GM18867 (cell line): ENCODE measurements around the gene BTG2.

Experiments used
- ATAC-seq: cut with Tn5 transposase; IDR thresholded peaks from one replicate; pipeline ENCODE4 v1.9.1; 2021; ENCODE audit warnings: mild to moderate bottlenecking, moderate library complexity; ENCODE audit not compliant: unreplicated experiment

The BTG2 gene

DNA sequence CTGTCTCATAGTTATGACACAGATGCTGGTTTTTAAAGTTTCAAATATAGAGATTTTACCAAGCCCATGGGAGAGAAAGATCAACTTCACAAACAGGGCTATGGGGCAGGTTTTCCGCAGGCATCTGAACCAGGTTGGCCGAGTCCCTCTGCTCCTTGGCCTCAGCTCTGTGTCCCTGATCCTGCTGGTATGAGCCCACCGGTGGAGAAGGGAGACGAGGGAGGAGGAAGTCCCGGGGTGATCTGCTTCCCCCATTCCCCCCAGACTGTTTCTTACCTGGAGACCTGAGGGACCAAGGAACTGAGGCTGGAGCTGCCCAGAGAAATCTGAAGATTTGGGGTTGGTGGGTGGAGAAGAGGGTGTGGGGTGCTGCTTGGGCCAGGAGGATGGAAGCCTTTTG is 28.9 kb upstream of the BTG2 start:
- ATAC-seq: no peak

DNA sequence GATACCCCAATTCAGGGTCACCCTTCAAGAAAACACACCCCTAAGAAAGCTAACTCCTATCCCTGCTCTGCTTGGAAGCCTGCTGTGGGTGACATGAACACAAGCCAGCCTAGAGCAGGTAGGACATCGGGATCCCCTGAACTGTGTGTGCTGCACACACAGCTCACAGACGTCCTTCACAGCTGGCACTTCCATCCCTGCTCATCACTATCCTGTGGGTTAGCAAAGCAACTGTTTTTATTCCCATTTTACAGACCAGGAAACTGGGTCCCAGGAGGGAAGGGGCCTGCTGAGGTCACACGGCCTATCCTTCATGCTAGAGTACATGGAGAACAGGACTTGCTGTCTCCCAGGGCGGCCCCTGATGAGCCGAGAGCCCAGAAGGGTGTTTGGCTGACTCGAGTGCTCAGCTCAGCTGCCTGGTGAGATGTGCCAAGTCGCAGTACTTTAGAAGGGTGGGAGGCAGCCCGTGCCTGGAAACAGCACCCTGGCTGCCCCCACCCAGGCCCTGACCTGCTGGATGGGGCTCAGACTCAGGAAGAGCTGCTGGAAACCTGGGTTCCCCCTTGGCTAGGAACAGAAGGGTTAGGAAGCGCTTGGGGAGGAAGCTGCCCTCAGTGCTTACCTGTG is 28.3 kb upstream of the BTG2 start:
- ATAC-seq: no peak

DNA sequence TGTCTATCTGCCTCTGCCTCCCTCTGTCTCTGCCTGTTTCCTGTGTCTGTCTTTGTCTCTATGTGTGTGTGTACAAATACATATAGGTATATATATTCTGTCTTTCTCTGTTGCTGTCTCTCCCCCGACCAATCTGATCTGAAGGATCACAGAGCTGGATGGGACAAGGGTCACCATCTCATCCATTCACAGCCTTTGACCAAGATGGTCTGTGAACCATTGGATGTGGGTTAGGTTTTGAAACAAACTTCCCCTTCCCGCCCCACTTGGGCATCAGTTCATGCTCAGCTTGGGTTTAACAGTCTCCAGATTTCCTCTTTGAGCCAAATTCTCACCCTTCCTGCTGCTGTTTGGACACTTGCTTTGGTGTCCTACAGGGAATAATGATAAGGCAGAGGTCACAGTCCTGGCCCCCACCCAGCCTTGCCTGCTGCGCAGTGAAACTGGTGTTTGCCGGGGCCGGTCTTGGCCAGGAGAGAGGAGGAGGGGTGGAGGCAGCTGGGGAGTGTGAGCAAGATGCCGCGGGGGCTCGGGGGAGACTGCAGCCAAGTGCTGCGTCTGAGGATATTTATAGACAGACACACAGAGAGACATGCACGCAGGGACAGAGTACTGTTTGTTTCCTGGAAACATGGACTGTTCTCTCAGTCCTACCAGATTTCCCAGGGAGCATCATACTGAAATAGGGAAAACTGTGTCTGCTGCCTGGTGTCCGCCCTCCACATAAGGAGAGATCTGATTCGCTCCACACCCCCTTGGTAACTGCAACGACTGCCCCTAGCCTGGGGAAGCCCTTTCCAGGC is 27.0 kb upstream of the BTG2 start:
- no peak for ATAC-seq

DNA sequence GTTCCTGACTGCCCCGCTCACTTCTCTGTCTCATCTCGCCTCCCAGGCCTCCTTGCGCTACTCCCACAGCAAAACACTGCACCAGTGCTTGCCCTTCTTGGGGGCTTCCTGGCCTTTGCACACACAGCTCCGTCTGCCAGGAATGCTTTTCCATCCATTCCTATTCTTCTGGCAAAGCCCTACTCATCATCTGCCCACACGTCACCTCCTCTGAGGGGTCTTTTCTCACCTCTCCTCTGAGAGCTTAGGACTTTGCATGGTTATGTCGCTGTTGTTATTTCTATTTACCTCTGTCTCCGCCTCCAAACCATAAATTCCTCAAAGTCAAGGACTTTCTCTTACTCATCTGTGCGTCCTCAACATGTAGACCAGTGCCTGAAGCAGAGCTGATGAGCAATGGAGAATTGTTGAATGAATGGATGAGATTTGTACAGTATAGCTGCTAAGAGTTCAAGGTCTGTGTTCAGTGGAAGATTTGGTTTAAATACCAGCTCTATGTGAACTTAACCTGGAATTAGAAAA is 26.4 kb upstream of the BTG2 start:
- no peak for ATAC-seq

DNA sequence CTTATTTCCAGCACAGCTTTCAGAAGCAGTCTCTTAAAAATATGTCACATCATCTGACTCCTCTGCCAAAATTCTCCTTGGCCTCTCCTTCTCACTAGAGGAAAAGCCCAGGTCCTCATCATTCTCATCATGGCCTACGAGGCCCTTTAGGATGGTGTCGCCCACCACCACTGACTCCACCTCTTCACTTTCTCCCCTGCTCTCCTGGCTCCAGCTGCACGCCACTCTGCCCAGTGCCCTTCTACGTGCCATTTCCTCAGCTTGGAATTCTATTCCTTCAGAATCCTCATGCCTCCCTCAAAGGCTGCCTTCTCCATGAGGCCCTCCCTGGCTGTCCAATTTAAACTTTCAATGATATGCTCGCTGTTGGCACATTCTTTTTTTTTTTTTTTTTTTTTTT is 25.3 kb upstream of the BTG2 start:
- ATAC-seq: no peak

DNA sequence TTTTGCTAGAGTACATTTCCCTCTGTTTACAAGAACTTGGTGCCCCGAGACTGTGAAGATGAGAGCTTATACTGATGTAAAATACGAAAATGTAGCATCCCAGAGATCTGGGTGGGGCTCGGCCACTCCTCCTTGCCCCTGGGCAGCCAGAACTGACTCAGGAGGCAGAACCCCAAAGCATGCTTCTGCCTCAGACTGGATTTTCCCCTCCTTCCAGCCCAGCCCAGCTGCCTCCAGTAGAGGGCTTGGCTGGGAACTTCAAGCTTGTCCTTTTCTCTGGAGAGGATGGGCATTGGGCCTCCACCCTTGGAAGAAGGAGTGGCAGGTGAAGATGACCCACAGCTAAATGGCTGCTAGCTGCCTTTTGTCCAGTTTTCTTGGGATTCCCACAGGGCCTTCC is 24.3 kb upstream of the BTG2 start:
- no peak for ATAC-seq

DNA sequence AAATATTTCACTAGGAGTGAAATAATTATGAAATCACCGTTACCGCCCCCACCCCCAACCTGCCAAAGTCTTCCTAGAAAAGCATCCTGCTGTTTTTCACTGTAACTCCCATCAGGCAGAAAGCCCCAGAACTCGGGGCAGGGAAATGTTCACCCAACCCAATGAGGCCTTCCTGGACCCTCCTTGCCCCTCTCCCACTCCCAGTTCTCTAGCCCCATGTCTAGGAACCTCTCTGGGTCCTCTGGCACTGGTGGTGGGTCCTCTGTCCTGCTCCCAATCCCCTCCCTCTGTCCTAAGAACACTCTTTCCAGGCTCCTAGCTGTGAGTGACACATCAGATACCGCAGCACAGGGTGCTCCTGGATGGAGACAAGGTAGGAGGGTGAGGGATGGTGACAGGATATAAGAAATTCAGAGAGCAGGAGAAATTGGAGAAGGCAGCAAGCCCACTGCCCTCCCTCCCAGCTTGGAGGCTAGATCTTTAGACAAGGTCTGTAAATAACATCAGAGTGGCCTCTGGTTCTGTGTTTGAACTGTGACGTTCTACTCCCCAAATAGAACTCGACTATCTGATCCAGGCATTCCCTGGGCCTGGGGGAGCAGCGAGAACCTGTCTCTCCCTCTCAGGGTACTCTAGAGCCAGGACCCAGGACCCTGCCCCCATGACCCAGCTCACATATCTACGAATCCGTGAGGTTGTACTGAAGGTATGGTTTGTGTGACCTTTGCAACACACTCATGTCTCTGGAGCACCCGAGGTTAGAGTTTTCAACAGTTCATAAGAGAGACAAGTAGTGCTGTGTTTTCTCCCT is 23.3 kb upstream of the BTG2 start:
- ATAC-seq: no peak

DNA sequence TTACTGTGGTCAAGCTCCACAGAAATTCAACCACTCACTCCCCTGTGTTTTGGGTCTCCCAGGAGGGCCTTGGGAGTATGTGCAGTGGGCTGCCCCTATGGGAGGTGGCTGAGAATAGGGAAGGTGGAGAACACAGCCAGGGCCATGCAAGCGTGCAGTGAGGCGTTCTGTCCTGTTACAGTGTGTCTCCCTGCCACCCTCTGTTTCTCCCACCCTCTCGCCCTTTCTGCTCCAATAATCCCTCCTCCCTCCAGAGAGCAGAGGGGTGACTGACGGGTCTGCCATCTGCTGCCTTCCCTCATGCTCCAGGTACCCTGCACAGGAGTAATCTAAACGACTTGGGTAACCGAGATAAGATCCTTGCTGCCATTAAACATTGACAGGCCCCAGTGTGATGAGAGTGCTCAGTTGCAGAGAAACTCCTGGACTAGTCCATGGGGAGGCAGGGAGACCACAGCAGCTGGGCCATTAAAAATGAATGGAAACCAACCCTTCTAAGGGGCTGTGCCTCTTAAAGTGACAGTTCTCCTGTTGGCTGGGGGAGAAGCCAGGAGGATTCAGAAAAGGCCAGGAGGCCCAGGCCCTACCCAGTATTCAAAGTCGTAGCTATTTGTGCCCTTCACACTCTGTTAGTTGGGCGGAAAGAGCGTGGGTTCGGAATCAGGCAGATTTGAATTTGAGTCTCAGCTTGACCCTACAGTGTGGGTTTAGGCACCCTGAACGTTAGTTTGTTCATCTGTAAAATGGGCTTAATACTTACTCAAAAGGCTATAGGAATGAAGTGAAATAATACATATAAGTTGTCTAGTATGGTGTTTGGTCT is 22.4 kb upstream of the BTG2 start:
- no peak for ATAC-seq

DNA sequence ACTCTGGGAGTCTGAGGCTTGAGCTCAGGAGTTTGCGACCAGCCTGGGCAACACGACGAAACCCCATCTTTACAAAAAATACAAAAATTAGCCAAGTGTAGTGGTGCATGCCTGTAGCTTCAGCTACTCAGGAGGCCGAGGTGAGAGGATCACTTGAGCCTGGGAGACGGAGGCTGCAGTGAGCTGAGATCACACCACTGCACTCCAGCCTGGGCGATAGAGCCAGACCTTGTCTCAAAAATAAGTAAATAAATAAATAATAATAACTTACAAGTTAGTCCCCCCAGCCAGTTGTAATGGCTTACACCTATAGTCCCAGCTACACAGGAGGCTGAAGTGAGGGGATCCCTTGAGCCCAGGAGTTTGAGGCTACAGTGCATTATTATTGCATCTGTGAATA is 21.7 kb upstream of the BTG2 start:
- ATAC-seq: no peak

DNA sequence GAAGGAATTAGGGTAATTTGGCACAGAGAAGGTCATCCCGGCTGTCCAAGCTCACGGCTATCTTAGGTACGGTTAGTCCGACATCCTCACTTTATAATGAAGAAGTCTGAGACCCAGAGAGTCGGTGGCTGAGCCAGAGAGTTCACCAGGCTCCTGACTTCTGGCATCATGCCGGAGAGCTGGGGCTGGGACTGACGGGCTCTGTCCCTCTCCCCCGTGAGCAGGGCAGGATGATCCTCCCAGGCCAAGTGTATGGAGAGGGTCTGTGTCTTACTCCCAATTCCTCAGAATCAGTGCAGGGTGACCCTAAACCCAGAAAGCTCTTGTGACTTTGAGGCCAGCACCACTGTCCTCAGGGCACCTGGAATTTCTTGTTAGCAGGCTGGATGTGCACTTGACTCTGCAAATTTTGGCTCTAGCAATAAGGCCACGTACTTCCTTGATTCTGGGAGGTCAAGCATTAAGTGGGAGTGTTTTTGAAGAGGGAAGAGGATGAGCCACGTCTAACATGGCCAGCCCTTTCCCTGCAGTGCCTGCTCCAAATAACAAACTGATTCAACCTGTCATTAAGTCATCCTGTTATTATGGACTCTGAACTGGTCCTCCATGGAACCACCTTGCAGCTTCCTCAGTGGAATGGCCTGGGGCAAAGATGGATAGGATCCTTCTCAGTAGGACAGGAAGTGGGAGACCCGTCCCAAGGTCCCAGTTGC is 20.8 kb upstream of the BTG2 start:
- ATAC-seq: no peak

DNA sequence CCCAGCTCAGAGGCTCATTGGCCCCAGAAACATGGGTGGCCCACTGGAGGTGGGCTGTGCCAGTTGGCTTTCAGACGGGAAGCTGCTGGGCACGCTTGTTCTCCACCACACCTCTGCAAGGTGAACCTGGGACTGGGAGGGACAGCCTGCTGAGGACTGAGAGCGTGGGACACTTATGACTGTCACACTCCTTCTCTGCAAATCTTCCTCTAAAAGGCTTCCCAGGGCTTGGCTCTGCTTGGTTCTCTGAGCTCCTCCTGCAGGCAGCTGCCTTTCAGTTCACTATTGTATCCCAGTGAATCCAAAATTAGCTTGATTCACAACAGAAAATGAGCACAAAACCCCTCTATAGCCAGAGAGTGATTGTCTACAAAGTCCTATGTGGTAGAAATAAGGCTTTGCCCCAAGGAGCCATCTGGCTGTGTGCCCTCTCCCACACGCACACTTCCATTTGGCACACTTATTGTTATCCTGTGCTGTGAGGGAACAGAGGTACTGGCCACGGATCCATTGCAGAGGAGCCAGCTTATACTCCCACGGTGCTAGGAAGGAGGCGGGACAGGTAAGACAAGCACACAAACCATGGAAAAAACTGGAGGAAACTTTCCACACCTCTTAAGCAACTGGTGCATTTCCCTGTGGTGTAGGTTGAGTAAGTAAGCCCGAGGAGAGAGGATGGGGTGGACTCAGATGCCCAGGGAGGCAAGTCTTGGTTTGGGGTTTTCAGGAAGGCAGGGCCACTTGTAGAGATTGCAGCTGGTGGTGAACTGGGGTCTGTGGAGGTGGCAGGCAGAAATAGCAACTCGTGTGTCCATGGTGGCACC is 18.9 kb upstream of the BTG2 start:
- no peak for ATAC-seq

DNA sequence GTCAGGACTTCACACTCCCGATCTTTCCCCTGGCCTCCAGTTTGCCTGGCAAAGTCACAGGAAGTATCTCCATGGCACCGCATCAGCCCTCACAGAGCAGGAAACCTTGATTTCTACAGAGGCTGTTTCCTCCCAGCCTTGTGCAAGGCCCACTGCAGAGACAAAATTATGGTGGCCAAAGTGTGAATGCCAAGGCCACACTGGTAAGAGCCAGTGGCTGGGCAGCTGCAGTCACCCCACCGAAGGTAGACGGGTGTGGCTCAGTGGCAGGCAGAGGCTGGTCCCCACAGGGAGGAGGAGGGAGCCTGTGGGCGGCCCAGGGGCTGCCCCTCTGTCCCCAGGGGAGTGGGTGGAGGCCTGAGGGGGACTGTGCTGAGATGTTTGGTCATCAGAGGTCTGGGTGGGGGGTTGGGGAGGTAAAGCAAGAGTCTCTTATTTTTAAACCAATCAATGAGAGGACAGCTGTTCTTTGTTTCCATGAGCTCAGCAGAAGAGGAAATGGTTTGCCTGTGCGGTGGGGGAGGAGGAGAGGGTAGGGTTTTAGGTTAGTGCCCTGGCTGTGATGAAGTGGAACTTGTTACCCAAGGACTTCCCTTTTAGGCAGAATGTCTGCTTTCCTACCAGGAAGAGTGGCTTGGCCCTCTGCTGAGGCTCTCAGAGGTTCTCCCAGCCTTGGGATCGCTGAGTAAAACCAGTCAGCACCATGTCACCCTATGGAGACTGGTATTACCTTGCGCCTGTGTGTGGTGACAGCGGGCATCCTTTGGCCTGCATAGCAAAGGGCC is 18.0 kb upstream of the BTG2 start:
- ATAC-seq: peak; percentile 57

DNA sequence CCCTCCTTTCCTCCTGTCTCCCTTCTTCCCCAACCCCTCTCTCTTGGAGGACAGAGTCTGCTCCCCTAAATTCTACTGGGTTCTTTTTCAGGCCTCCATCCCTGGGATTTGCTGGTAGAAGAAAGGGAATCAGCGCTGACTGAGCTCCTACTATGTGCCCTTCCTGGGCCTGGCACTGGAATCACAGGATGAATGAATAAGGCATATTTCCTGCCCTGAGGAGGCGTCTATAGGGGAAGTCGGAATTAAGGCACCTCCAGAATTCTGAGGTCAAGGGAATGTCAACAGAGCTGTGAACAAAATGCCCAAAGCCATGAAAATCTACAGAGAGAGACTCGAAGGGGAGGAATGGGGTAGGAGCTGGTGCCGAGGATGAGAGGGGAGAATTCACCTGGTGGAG is 17.4 kb upstream of the BTG2 start:
- no peak for ATAC-seq

DNA sequence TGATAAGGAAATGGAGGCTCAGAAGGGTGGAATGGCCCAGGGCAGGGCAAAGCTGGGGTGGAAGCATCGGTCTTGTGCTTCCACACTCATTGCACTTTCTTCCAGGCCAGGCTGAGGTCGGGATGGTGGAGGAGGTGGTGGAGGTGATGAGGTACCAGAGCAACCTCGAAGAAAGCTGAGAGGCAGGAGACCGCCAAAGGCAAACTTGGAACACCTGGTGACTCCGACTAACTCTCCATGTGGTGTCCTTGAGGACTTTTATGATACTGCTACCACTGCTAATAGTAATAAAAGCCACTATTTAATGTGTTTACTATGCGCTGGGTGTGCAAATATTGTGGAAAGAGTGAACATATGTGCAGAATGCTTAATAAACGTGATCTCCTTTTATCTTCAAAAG is 16.9 kb upstream of the BTG2 start:
- ATAC-seq: no peak

DNA sequence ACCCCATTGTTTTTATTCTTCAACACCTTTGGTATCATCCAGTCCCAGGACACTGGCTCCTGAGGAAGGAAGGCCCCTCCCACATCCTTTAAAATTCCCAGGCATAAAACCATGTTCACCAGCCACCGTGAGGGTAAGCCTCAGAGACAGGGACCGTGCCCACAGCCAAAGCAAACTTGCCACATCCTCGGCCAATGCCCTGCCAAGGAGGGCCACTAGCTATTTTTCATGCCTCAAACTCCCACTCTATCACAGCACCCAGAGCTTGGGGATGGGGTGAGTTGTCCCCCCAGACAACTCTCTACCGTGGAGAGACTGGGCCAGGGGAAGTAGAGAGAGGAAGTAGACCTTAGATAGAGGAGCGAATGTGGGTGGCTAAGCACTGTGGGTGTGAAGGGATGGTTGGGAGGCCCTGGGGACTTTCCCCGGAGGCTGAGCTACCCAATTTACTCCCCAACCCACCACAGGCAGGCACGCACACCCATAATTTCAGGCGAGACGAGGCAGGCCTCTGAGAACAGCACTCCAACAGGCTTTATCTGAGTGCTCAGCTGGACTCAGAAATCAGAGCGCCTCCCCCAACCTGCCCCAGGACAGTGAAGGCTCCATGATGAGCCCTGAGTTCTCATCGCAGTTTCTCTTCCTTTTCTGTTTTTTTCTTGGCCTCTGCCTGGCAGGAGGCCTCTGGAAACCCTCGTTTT is 15.9 kb upstream of the BTG2 start:
- peak; percentile 50 for ATAC-seq

DNA sequence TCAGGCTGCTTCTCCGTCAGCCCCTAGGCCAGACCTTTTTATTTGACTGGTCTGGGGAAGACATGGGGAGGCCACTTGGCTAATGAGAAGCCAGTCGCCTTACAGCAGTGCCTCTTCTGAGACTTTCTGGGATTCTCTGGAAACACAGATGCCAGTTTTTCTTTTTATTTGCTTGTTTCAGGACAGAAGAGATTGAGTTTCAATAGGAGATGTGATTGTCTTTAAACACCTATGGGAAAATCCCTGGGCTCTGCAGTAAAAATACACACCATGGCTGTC is 15.4 kb upstream of the BTG2 start:
- no peak for ATAC-seq

DNA sequence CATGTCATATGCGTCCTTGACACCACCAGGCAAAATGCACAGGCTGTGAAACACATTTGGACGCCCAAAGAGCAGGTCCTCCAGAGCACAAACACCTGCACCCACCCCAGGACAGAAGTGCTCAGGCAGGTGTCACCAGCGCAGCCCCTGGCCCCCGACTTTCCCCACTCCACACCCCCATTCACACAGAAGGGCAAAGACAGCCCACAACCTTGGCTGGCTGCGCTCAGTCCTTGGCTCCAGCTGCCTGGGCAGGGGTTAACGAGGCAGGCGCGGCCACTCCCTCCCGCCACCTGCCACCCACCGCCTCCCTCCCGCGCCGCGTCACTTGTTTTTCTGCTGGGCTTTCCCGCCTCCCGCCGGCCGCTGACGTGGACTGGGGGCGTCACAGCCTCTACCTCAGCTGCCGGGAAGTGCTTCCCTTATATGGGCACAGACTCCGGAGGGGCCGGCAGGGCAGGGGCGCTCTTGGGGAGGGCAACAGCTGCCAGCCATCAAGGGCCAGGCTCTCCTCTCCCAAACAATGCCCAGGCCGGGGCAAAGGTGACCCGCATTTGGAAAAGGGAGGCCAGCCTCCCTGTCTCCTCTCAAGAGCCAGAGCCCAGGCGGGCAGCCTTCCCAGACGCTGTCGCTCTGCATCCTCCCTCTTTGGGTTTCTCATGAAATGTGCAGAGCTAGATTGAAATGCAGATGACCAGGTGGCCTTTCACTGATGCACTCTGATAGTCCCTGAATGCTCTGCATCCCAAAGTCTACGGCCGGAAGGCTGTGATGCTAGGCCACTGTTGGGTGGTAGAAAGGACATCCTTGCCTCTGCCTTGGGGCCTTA is 14.8 kb upstream of the BTG2 start:
- peak; percentile 45 for ATAC-seq
